Peyer's patch (tissue), 4 donors: ENCODE results near the gene POU1F1.

Experiments used
- CTCF ChIP-seq, 6 experiments: fragments of 450-650 bp in 4 of 6; fragments of 200-600 bp in 2 of 6; sonication (generic) in 1 of 6; IDR thresholded peaks; one replicate each; pipeline ENCODE4 v1.5.1; 2017 to 2019; ENCODE audit warnings: antibody characterized with exemption in 6 of 6, mild to moderate bottlenecking in 3 of 6, moderate library complexity in 1 of 6
- POLR2A ChIP-seq, 2 donors: fragments of 450-650 bp; IDR thresholded peaks; one replicate each; pipeline ENCODE4 v1.5.1; 2017; ENCODE audit warnings: antibody characterized with exemption in 2 of 2, mild to moderate bottlenecking in 2 of 2, moderate library complexity in 2 of 2

GRCh38 chr3:87305517-87305916 lies 29.1 kb upstream of the POU1F1 start:
- TF ChIP-seq CTCF (IDR thresholded peaks at IDR 0.05) (no peak), POLR2A (IDR thresholded peaks at IDR 0.05) (no peak)
